Duodenal mucosa (tissue), 2 donors: ENCODE results near the gene HCRT.
A peak's percentile ranks its signal among the peaks of the same experiment; 100 is the strongest.
"Not testable (repeated sequence)": the region's sequence is repeated elsewhere in the genome, so short reads cannot be mapped to it uniquely, and the experiment has no call there.

ENCODE experiments used
- H3K27ac ChIP-seq: one replicate; pipeline ENCODE4 v1.7.0; 2013; ENCODE audit warnings: low read depth, low read length
- H3K27me3 ChIP-seq, 2 donors: one replicate each; pipeline ENCODE4 v1.7.0; 2013; ENCODE audit warnings: low read length in 2 of 2, control low read depth in 1 of 2; ENCODE audit not compliant: insufficient read depth in 2 of 2, control insufficient read depth in 1 of 2
- H3K36me3 ChIP-seq, 2 donors: one replicate each; pipeline ENCODE4 v1.7.0; 2013; ENCODE audit warnings: low read length in 2 of 2, control low read depth in 1 of 2; ENCODE audit not compliant: insufficient read depth in 2 of 2, control insufficient read depth in 1 of 2
- H3K4me1 ChIP-seq, 2 donors: one replicate each; pipeline ENCODE4 v1.7.0; 2013; ENCODE audit warnings: low read length in 2 of 2, control low read depth in 1 of 2; ENCODE audit not compliant: insufficient read depth in 2 of 2, control insufficient read depth in 1 of 2
- H3K4me3 ChIP-seq, 2 donors: one replicate each; pipeline ENCODE4 v1.7.0; 2013; ENCODE audit warnings: low read length in 2 of 2, low read depth in 1 of 2
- H3K9ac ChIP-seq, 2 donors: one replicate each; pipeline ENCODE4 v1.7.0; 2013; ENCODE audit warnings: low read length in 2 of 2, low read depth in 1 of 2
- H3K9me3 ChIP-seq, 2 donors: one replicate each; pipeline ENCODE4 v1.7.0; 2013; ENCODE audit warnings: low read length in 2 of 2, control low read depth in 1 of 2; ENCODE audit not compliant: control insufficient read depth in 1 of 2

Gene HCRT

DNA sequence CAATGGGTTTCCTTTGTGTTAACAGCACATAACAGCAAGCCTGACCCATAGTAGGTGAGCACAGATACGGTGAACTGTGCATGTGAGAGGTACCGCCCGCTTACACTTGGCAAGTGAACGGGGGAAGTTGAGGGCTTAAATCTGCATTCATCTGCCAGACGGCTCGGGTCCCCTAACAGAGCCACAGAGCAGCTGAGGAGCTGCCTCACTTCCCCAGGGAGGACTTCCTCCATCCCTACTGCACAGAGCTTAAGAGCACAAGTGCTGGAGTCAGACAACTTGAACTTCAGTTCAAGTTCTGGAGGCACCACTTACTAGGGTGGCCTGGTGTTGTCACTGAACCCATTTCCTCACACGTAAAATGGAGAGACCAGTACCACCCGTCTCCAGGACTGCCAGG lies 43.9 kb downstream of the HCRT start:
- H3K4me1 ChIP-seq: peaks cover 19 to 20% of the 10 kb centered on the region in 2 donors
- no peak overlapping the region for H3K27ac ChIP-seq

DNA sequence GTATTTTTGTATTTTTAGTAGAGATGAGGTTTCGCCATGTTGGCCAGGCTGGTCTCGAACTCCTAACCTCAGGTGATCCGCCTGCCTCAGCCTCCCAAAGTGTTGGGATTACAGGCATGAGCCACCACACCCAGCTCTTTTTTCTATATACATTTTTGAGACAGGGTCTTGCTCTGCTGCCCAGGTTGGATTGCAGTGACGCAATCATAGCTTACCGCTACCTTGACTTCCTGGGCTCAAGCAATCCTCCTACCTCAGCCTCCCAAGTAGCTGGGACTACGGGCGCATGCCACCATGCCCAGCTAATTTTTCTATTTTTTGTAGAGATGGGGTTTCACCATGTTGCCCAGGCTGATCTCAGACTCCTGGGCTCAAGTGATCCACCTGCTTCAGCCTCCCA lies 44.6 kb downstream of the HCRT start:
- not testable (repeated sequence) for H3K27ac ChIP-seq, H3K9me3 ChIP-seq, H3K27me3 ChIP-seq, H3K4me3 ChIP-seq, H3K9ac ChIP-seq
- H3K4me1 ChIP-seq: peaks cover 26% of the 10 kb centered on the region in 2 donors
- peaks cover 0 to 32% of the 10 kb centered on the region in 2 donors for H3K36me3 ChIP-seq

More for the DNA sequence above, 43.9 kb downstream of the HCRT start:
- Histone ChIP-seq H3K9me3 (no peaks in the 10 kb centered on the region), H3K4me3 (no peak overlapping the region), H3K27me3 (no peaks in the 10 kb centered on the region), H3K9ac (no peak overlapping the region), H3K36me3 (peaks cover 0 to 36% of the 10 kb centered on the region in 2 donors)

DNA sequence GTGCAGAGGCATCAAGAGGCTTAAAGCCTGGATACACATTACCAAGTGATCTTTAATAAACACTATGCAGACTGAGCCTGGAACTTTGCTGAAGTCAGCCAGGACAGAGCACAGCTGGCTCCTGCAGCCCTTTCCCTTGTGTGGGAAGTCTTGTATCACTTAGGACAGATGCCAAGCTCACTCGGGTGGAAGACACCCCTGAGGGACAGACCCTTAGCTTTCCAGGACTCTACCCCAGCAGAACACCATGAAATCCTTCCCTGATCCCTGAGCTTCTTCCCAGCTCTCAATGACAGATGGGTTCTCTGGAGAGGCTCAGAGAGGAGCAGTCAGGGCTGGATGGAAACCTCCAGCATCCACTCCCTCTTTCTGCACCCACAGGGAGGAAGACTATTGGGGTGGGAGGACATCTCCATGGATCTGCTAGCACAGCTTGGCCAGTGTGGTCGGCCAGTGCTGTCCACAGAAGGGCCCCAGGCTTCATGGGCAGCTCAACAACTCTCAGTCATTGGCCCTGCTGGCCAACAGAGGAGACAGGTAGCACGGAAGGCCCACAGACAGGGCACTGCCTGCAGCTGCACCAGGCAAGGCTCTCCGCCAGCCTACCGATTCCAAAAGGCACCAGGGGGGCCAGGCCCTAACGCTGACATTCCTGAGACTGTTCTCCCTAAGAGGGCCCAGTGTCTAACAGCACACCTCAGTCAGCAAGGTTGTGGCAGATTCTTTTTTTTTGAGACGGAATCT lies 46.3 kb downstream of the HCRT start:
- Histone ChIP-seq H3K4me3 (no peak overlapping the region), H3K27me3 (no peaks in the 10 kb centered on the region), H3K27ac (no peak overlapping the region), H3K4me1 (peaks cover 42 to 43% of the 10 kb centered on the region in 2 donors), H3K36me3 (peaks cover 0 to 25% of the 10 kb centered on the region in 2 donors), H3K9me3 (no peaks in the 10 kb centered on the region), H3K9ac (peak overlapping the region in 1 of 2 donors; percentile 2)

DNA sequence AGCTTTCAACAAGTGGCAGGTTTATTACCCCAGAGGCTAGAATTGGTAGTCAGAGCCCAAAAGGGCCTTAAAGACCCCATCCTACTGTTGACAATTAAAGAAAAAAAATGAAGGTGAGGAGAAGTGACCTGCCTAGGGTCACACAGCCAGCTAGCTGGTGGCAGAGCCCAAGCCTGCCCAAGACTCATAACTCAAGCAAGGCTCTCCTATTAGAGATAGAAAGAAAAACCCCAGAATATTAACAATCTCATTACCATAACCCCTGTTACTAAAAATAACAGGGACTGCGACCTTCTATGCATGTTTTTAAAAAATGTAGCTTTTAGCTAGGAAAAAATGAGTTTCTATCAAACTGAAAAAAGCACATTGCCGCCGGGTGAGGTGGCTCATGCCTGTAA lies 48.6 kb downstream of the HCRT start:
- Histone ChIP-seq H3K4me3 (peak overlapping the region; percentile 61 to 76), H3K4me1 (peaks cover 64 to 65% of the 10 kb centered on the region in 2 donors)

DNA sequence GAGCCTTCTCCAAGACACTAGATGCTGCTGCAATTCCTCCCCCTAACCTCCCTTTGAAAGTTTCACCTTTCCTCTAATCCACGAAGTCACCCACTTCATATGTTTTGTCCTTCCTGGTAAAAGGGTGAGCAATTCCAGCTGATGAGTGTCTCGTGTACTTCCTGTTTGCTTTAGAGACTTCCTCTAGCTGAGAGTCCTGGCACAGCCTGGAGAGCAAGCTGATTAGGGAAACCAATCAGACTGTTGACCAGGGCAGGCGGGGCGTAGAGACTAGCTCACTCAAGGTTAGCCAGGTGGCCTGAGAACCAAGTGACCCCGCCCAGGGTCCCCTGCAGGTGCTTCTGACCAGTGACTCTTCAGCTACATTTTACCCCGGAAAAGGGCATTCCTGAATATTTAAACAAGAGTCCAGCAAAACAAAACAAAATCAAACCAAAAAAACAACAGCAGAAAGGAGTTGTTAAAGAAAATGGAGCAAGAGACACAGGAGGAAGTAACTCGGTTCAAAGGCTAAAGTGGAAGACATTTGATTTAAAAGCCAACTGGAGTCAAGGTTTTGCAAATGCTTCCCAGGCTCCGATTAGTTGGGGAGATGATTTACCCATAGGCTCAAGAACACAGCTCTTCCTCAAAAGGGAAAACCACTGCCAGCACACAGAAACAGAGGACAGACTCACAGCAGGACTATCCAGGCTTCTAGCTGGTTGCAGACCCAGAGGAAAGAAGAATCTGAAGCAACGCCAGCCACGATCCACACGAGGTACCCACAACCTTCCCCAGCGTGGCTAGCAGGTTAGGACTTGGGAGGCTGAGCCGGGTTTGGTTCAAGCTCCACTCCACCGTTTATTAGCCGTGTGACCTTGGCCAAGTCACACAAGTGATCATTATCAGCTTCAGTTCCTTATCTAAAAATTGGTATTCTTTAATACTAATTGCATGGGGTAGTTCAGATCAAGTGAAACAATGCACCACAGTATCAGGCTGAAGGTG lies 49.3 kb downstream of the HCRT start:
- Histone ChIP-seq H3K27me3 (no peaks in the 10 kb centered on the region), H3K27ac (peak overlapping the region; percentile 76), H3K9ac (peak overlapping the region; percentile 51 to 53), H3K36me3 (peaks cover 0 to 10% of the 10 kb centered on the region in 2 donors), H3K4me1 (peaks cover 63 to 66% of the 10 kb centered on the region in 2 donors), H3K4me3 (peak overlapping the region; percentile 61 to 76), H3K9me3 (no peaks in the 10 kb centered on the region)

More for the DNA sequence above, 48.6 kb downstream of the HCRT start:
- Histone ChIP-seq H3K36me3 (peaks cover 0 to 14% of the 10 kb centered on the region in 2 donors), H3K27me3 (no peaks in the 10 kb centered on the region), H3K9ac (peak overlapping the region; percentile 51 to 53), H3K27ac (peak overlapping the region; percentile 71), H3K9me3 (no peaks in the 10 kb centered on the region)

DNA sequence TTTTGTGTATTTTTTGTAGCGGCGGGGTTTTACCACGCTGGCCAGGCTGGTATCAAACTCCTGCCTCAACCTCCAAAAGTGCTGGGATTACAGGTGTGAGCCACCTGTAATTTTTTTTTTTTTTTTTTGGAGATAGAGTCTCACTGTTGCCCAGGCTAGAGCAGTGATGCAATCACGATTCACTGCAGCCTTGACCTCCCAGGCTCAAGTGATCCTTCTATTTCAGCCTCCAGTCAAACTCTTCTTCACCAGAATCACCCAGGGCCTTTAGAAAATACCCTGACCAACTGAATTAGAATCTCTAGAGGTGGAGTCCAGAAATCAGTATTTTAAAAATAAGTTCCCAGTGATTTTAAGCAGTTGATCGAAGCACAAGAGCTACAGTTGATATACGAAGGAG lies 50.1 kb downstream of the HCRT start:
- peaks cover 6% of the 10 kb centered on the region in 2 donors for H3K36me3 ChIP-seq

More for the DNA sequence above, 50.1 kb downstream of the HCRT start:
- peak overlapping the region; percentile 76 for H3K27ac ChIP-seq
- peak overlapping the region; percentile 24 to 53 for H3K9ac ChIP-seq
- peak overlapping the region; percentile 2 to 20 for H3K4me3 ChIP-seq
- no peaks in the 10 kb centered on the region for H3K9me3 ChIP-seq
- H3K27me3 ChIP-seq: no peaks in the 10 kb centered on the region
- H3K4me1 ChIP-seq: peaks cover 66% of the 10 kb centered on the region in 2 donors
